T1000 (cell line): Measurements from ENCODE around the gene ARL13B.
"Not testable (repeated sequence)": the region's sequence is repeated elsewhere in the genome, so short reads cannot be mapped to it uniquely, and the experiment has no call there.

Source experiments
- DNase-seq: peaks from one replicate; lab custom pipeline; 2025; ENCODE audit warnings: mixed read lengths; lab: John Stamatoyannopoulos, UW

Gene ARL13B

GRCh38 chr3:93979850-93980676 is at the start of gene ARL13B:
Gene ARL13B (plus strand): TSS chr3:93980155. CDS start chr3:93980424, 269 bp downstream.
- peak; percentile 95 for DNase-seq

GRCh38 chr3:93931597-93932229 is 48.2 kb upstream of the ARL13B start:
- no peak for DNase-seq

GRCh38 chr3:93934366-93935046 is 45.4 kb upstream of the ARL13B start:
- DNase-seq, result no peak

GRCh38 chr3:93936549-93936948 is 43.4 kb upstream of the ARL13B start:
- DNase-seq, result no peak

- DNase-seq, result not testable (repeated sequence)
Observed at GRCh38 chr3:93937485-93937884, 42.5 kb upstream of the ARL13B start.

- DNase-seq, result not testable (repeated sequence)
Observed at GRCh38 chr3:93949958-93950357, 30.0 kb upstream of the ARL13B start.

- DNase-seq, result no peak
Observed at GRCh38 chr3:93961026-93961425, 18.9 kb upstream of the ARL13B start.

- DNase-seq, result no peak
Observed at GRCh38 chr3:93961489-93961888, 18.5 kb upstream of the ARL13B start.

- DNase-seq, result no peak
Observed at GRCh38 chr3:93962798-93963197, 17.2 kb upstream of the ARL13B start.

- DNase-seq, result not testable (repeated sequence)
Observed at GRCh38 chr3:93965106-93965505, 14.8 kb upstream of the ARL13B start.

GRCh38 chr3:93969443-93969842 is 10.5 kb upstream of the ARL13B start:
- DNase-seq, result no peak

- DNase-seq, result no peak
Observed at GRCh38 chr3:93969997-93970396, 10.0 kb upstream of the ARL13B start.

- peak; percentile 64 for DNase-seq
Observed at GRCh38 chr3:93973131-93974126, 6.5 kb upstream of the ARL13B start, which contains the start of gene PROS1. Gene PROS1 (minus strand): TSS chr3:93973896. CDS start chr3:93973749, 147 bp downstream.

- DNase-seq, result no peak
Observed at GRCh38 chr3:93981649-93982048, 1.7 kb downstream of the ARL13B start.

GRCh38 chr3:93983408-93983807 is 3.5 kb downstream of the ARL13B start:
- no peak for DNase-seq

- no peak for DNase-seq
Observed at GRCh38 chr3:93984618-93985017, 4.7 kb downstream of the ARL13B start.

- no peak for DNase-seq
Observed at GRCh38 chr3:93988283-93988682, 8.3 kb downstream of the ARL13B start.

GRCh38 chr3:93988764-93989163 is 8.8 kb downstream of the ARL13B start:
- DNase-seq, result no peak

- no peak for DNase-seq
Observed at GRCh38 chr3:93989241-93989640, 9.3 kb downstream of the ARL13B start.

- no peak for DNase-seq
Observed at GRCh38 chr3:93991631-93992030, 11.7 kb downstream of the ARL13B start.

GRCh38 chr3:93992207-93992606 is 12.3 kb downstream of the ARL13B start:
- no peak for DNase-seq
